Peyer's patch (tissue), 4 donors: ENCODE data around the gene C1QL1. TPM values are rescaled to one million over a fixed set of nuclear protein-coding genes. Genes with fewer than 3 reads are reported as not detected.
A peak's percentile ranks its signal among the peaks of the same experiment; 100 is the strongest.

Experiments used
- DNase-seq, 3 donors: peaks; one replicate each; pipeline ENCODE4 v3.0.0-alpha.2; 2017 to 2019
- H3K27ac ChIP-seq, 4 donors: fragments of 200-600 bp; sonication (generic); one replicate each; pipeline ENCODE4 v1.5.1; 2016 to 2019
- H3K27me3 ChIP-seq, 2 donors: fragments of 200-600 bp; sonication (generic); one replicate each; pipeline ENCODE4 v1.5.1; 2019
- H3K36me3 ChIP-seq, 3 donors: fragments of 200-600 bp; sonication (generic); one replicate each; pipeline ENCODE4 v1.5.1; 2016 to 2019
- H3K4me1 ChIP-seq, 4 donors: fragments of 200-600 bp; sonication (generic); one replicate each; pipeline ENCODE4 v1.5.1; 2016 to 2019
- H3K4me3 ChIP-seq, 4 donors: fragments of 200-600 bp; sonication (generic); 1 replicate in 3 of 4; 2 replicates in 1 of 4; pipeline ENCODE4 v1.5.1; 2016 to 2019; ENCODE audit warnings: mild to moderate bottlenecking in 1 of 4
- H3K9me3 ChIP-seq, 4 donors: fragments of 200-600 bp; sonication (generic); one replicate each; pipeline ENCODE4 v1.5.1; 2016 to 2019; ENCODE audit warnings: mild to moderate bottlenecking in 1 of 4
- CTCF ChIP-seq, 6 experiments: fragments of 450-650 bp in 4 of 6; fragments of 200-600 bp in 2 of 6; sonication (generic) in 1 of 6; IDR thresholded peaks; one replicate each; pipeline ENCODE4 v1.5.1; 2017 to 2019; ENCODE audit warnings: antibody characterized with exemption in 6 of 6, mild to moderate bottlenecking in 3 of 6, moderate library complexity in 1 of 6
- POLR2A ChIP-seq, 2 donors: fragments of 450-650 bp; IDR thresholded peaks; one replicate each; pipeline ENCODE4 v1.5.1; 2017; ENCODE audit warnings: antibody characterized with exemption in 2 of 2, mild to moderate bottlenecking in 2 of 2, moderate library complexity in 2 of 2
- total RNA-seq, 4 donors: library from RNA; depleted of rRNA; stranded (reverse); fragments of >200 nt; gene quantifications; one replicate each; pipeline ENCODE4 v1.1.0, GENCODE V29; 2016

Gene C1QL1
- total RNA-seq, 4 donors from 2014 or later, result 0.67 to 3.3 TPM; not detected in 2

GRCh38 chr17:44928950-44929720 lies 39.0 kb downstream of the C1QL1 start:
- TF ChIP-seq POLR2A (IDR thresholded peaks at IDR 0.05) (no peak), CTCF (IDR thresholded peaks at IDR 0.05) (no peak)
- DNase-seq, result peak in 1 of 3 donors; percentile 19
- no peaks in the 10 kb centered on the region for H3K4me1 ChIP-seq
- no peaks in the 10 kb centered on the region for H3K27me3 ChIP-seq
- H3K36me3 ChIP-seq, result no peaks in the 10 kb centered on the region
- H3K4me3 ChIP-seq, result no peak overlapping the region
- no peak overlapping the region for H3K27ac ChIP-seq
- no peaks in the 10 kb centered on the region for H3K9me3 ChIP-seq

DNA sequence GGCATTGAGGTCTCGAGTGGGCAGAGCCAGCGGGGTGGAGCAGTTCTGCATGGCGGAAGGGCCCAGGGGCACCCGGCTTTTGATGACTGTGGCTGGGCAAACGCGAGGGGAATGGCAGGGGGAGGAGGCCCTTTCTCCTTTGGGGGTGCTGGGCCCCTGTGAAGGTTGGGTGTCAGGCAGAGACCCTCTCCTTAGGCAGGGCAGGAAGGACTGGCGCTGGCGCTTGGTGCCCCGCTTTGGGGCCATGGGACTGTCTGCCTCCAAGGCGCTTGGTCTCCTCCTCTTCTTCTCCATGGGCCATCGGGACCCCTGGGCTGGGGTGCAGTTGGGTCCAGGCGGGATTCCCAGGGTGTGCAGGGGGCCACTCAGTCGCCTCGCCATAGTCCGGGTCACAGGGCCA lies 40.0 kb downstream of the C1QL1 start:
- peak in 1 of 3 donors; percentile 44 for DNase-seq

DNA sequence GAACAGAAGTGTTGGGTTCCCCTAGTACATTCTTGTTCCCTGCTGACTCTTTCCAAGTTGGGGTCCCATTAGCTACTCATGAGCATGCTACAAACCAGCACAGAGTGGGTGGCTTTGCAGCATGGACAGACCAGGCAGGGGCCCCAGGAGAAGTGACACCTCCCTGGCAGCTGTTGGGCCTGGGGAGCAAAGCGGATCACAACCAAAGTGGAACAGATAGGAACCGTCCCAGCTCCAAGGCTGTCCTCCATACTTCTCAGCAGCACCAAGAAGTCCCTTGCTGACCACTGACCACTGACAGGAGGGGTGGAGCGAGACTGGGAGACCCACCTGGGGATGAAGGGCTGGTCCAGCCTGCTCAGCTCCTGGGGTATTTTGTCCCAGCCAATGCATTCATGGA lies 40.4 kb downstream of the C1QL1 start:
- Histone ChIP-seq H3K4me1 (no peaks in the 10 kb centered on the region), H3K36me3 (no peaks in the 10 kb centered on the region), H3K4me3 (no peak overlapping the region), H3K27ac (no peak overlapping the region), H3K27me3 (no peaks in the 10 kb centered on the region), H3K9me3 (no peaks in the 10 kb centered on the region)
- peak in 1 of 3 donors; percentile 34 for DNase-seq
- TF ChIP-seq POLR2A (IDR thresholded peaks at IDR 0.05), result no peak
- no peak for TF ChIP-seq CTCF (IDR thresholded peaks at IDR 0.05)

More for the DNA sequence above, 40.0 kb downstream of the C1QL1 start:
- no peaks in the 10 kb centered on the region for H3K27me3 ChIP-seq
- H3K4me1 ChIP-seq, result no peaks in the 10 kb centered on the region
- no peak overlapping the region for H3K27ac ChIP-seq
- TF ChIP-seq CTCF (IDR thresholded peaks at IDR 0.05), result no peak
- no peaks in the 10 kb centered on the region for H3K36me3 ChIP-seq
- H3K4me3 ChIP-seq, result no peak overlapping the region
- H3K9me3 ChIP-seq, result no peaks in the 10 kb centered on the region

- Histone ChIP-seq H3K36me3 (no peaks in the 10 kb centered on the region), H3K4me3 (no peak overlapping the region)
- peak in 1 of 3 donors; percentile 11 for DNase-seq
Measured at GRCh38 chr17:44926821-44927525, 41.1 kb downstream of the C1QL1 start.

More at GRCh38 chr17:44926821-44927525, 41.1 kb downstream of the C1QL1 start:
- no peaks in the 10 kb centered on the region for H3K27me3 ChIP-seq
- H3K4me1 ChIP-seq, result no peaks in the 10 kb centered on the region
- H3K9me3 ChIP-seq, result no peaks in the 10 kb centered on the region
- TF ChIP-seq CTCF (IDR thresholded peaks at IDR 0.05), result no peak
- no peak for TF ChIP-seq POLR2A (IDR thresholded peaks at IDR 0.05)
- no peak overlapping the region for H3K27ac ChIP-seq
